Mammary epithelial cell (primary cell): ENCODE data around the gene ISCA2.

Experiments used
- CTCF ChIP-seq, 2 donors: IDR thresholded peaks in 1 of 2; conservative IDR thresholded peaks in 1 of 2; 2 replicates each; pipeline ENCODE4 v1.5.1; 2011 to 2012; ENCODE audit warnings: inconsistent platforms in 2 of 2, low read length in 2 of 2, mild to moderate bottlenecking in 2 of 2, control low read depth in 1 of 2, low read depth in 1 of 2; ENCODE audit not compliant: insufficient read depth in 1 of 2; ENCODE audit errors: extremely low read depth in 1 of 2
- EZH2 ChIP-seq: IDR thresholded peaks from 2 replicates; pipeline ENCODE4 v1.6.1; 2012; ENCODE audit warnings: low read length, inconsistent platforms, borderline replicate concordance

- TF ChIP-seq CTCF (conservative IDR thresholded peaks at IDR 0.05 in 1 of 2, IDR thresholded peaks at IDR 0.05 in 1 of 2; ENCODE audit: extremely low read depth in 1 of 2, insufficient read depth in 1 of 2, low read depth in 1 of 2, low read length in 2 of 2) (no peak), EZH2 (no peak)
Observed at GRCh38 chr14:74476607-74477006, 17.0 kb upstream of the ISCA2 start.
